HCT116 (cell line): ENCODE data around the gene KCNJ16. TPM values are rescaled to one million over a fixed set of nuclear protein-coding genes. Genes with fewer than 3 reads are reported as not detected.

Experiments
- ATAC-seq: fragments of 200-7000 bp; cut with Tn5 transposase; 2 replicates; pipeline ENCODE4 v1.9.1; 2020; ENCODE audit warnings: mild to moderate bottlenecking, moderate library complexity
- BruUV-seq: library from RNA; stranded (reverse); fragments of 400-500 nt; replicated peaks from 2 replicates; lab custom pipeline; 2021; lab: Mats Ljungman, UMichigan
- CTCF ChIA-PET: fragments of 300-600 bp; sonication (Branson Sonifier 250); formaldehyde crosslinking; loops from one replicate; lab custom pipeline; 2021; ENCODE audit warnings: antibody characterized with exemption; lab: Charles Lee
- POLR2A ChIA-PET: fragments of 300-600, 350-600 bp; sonication (Branson Sonifier 250); formaldehyde crosslinking; loops from one replicate; lab custom pipeline; 2021; ENCODE audit warnings: antibody characterized with exemption; lab: Charles Lee
- RAD21 ChIA-PET, 2 experiments: fragments of 300-600 bp; sonication (Branson Sonifier 250); formaldehyde crosslinking; loops; one replicate each; lab custom pipeline; 2023; ENCODE audit warnings: low total read pairs in 2 of 2; ENCODE audit not compliant: uncharacterized antibody in 2 of 2, unreplicated experiment in 2 of 2, low non-redundant PET in 1 of 2; lab: Charles Lee
- DNase-seq: peaks from one replicate; pipeline ENCODE4 v3.0.0-alpha.2; 2010; ENCODE audit warnings: low read depth, low spot score
- H2AFZ ChIP-seq: fragments of 200-600 bp; shearing (Covaris generic), sonication (generic); 2 replicates; pipeline ENCODE4 v1.6.1; 2017; ENCODE audit warnings: low read depth, mixed run types, mixed read lengths, antibody characterized with exemption, low read length; ENCODE audit not compliant: poor library complexity, severe bottlenecking
- H3K27ac ChIP-seq: 2 replicates; pipeline ENCODE4 v1.5.1; 2012; ENCODE audit warnings: low read depth, low read length
- H3K27me3 ChIP-seq: fragments of 200-600 bp; sonication (generic); 2 replicates; pipeline ENCODE4 v1.6.1; 2016; ENCODE audit warnings: mixed run types, low read length, mixed read lengths; ENCODE audit not compliant: insufficient read depth
- H3K36me3 ChIP-seq, 2 experiments: fragments of 200-500 bp in 1 of 2; fragments of 200-600 bp in 1 of 2; sonication (Bioruptor generic) in 1 of 2; sonication (generic) in 1 of 2; 2 replicates each; pipeline versions ENCODE4 v1.5.1 to v1.6.1; 2014 to 2016; ENCODE audit warnings: low read length in 2 of 2, inconsistent platforms in 1 of 2, mixed read lengths in 1 of 2, mixed run types in 1 of 2; ENCODE audit not compliant: insufficient read depth in 2 of 2, control insufficient read depth in 1 of 2
- H3K4me1 ChIP-seq, 2 experiments: fragments of 200-600 bp in 1 of 2; sonication (generic) in 1 of 2; 2 replicates each; pipeline versions ENCODE4 v1.5.1 to v1.6.1; 2012 to 2017; ENCODE audit warnings: low read length in 2 of 2, inconsistent platforms in 1 of 2, mild to moderate bottlenecking in 1 of 2, mixed read lengths in 1 of 2, mixed run types in 1 of 2, moderate library complexity in 1 of 2; ENCODE audit not compliant: insufficient read depth in 2 of 2, control insufficient read depth in 1 of 2
- H3K4me2 ChIP-seq: fragments of 200-600 bp; sonication (generic); 2 replicates; pipeline ENCODE4 v1.6.1; 2017; ENCODE audit warnings: mixed run types, low read length, mixed read lengths
- H3K4me3 ChIP-seq, 2 experiments: fragments of 200-600 bp in 1 of 2; sonication (generic) in 1 of 2; replicated peaks in 1 of 2; 2 replicates each; pipeline ENCODE4 v1.5.1; 2011 to 2016; ENCODE audit warnings: low read length in 2 of 2, control low read depth in 1 of 2, low read depth in 1 of 2, mild to moderate bottlenecking in 1 of 2, mixed read lengths in 1 of 2, mixed run types in 1 of 2
- H3K79me2 ChIP-seq: fragments of 200-600 bp; sonication (generic); 2 replicates; pipeline ENCODE4 v1.6.1; 2017; ENCODE audit warnings: mild to moderate bottlenecking, mixed run types, low read length, moderate library complexity, mixed read lengths; ENCODE audit not compliant: insufficient read depth
- H3K9ac ChIP-seq: fragments of 200-600 bp; sonication (generic); 2 replicates; pipeline ENCODE4 v1.6.1; 2016; ENCODE audit warnings: low read length, mixed read lengths
- H3K9me2 ChIP-seq: fragments of 200-600 bp; sonication (generic), shearing (Covaris generic); 2 replicates; pipeline ENCODE4 v1.6.1; 2017; ENCODE audit warnings: mixed run types, mild to moderate bottlenecking, moderate library complexity; ENCODE audit not compliant: insufficient read depth
- H3K9me3 ChIP-seq, 2 experiments: fragments of 200-500 bp in 1 of 2; fragments of 200-600 bp in 1 of 2; sonication (Bioruptor generic) in 1 of 2; sonication (generic) in 1 of 2; 2 replicates each; pipeline ENCODE4 v1.6.1; 2014 to 2017; ENCODE audit warnings: low read length in 2 of 2, mixed read lengths in 2 of 2, inconsistent platforms in 1 of 2, low read depth in 1 of 2, mild to moderate bottlenecking in 1 of 2, mixed run types in 1 of 2, moderate library complexity in 1 of 2; ENCODE audit not compliant: control insufficient read depth in 1 of 2, insufficient read depth in 1 of 2
- H4K20me1 ChIP-seq: fragments of 200-600 bp; sonication (generic), shearing (Covaris generic); 2 replicates; pipeline ENCODE4 v1.6.1; 2017; ENCODE audit warnings: mixed run types, mild to moderate bottlenecking, moderate library complexity; ENCODE audit not compliant: insufficient read depth
- ATF3 ChIP-seq: IDR thresholded peaks from 2 replicates; pipeline ENCODE4 v1.6.1; 2012
- ELF1 ChIP-seq: IDR thresholded peaks from 2 replicates; pipeline ENCODE4 v1.6.1; 2012; ENCODE audit warnings: low read depth, borderline replicate concordance
- EZH2phosphoT487 ChIP-seq: fragments of 200-600 bp; IDR thresholded peaks from 2 replicates; pipeline ENCODE4 v1.6.1; 2018; ENCODE audit warnings: antibody characterized with exemption, borderline replicate concordance
- POLR2A ChIP-seq: IDR thresholded peaks from 2 replicates; pipeline ENCODE4 v1.7.0; 2011; ENCODE audit warnings: borderline replicate concordance; ENCODE audit not compliant: insufficient read depth, insufficient read length; ENCODE audit errors: extremely low read depth
- RAD21 ChIP-seq: IDR thresholded peaks from 2 replicates; pipeline ENCODE4 v1.6.1; 2012; ENCODE audit warnings: low read depth, mild to moderate bottlenecking
- SP1 ChIP-seq: IDR thresholded peaks from 2 replicates; pipeline ENCODE4 v1.6.1; 2012; ENCODE audit warnings: low read depth
- SRF ChIP-seq: IDR thresholded peaks from 2 replicates; pipeline ENCODE4 v1.6.1; 2012; ENCODE audit warnings: low read depth
- TCF7L2 ChIP-seq: IDR thresholded peaks from 2 replicates; pipeline ENCODE4 v1.7.0; 2011; ENCODE audit warnings: borderline replicate concordance, inconsistent platforms; ENCODE audit not compliant: insufficient read depth, insufficient read length; ENCODE audit errors: extremely low read depth
- YY1 ChIP-seq: IDR thresholded peaks from 2 replicates; pipeline ENCODE4 v1.6.1; 2011; ENCODE audit warnings: low read length, low read depth, moderate library complexity, mild to moderate bottlenecking; ENCODE audit not compliant: insufficient replicate concordance; ENCODE audit errors: extremely low read depth
- ZBTB33 ChIP-seq: IDR thresholded peaks from 2 replicates; pipeline ENCODE4 v1.6.1; 2011; ENCODE audit warnings: mild to moderate bottlenecking, low read length, moderate library complexity; ENCODE audit not compliant: insufficient replicate concordance; ENCODE audit errors: extremely low read depth
- intact Hi-C: fragments of 100-400 bp; cut with micrococcal nuclease; formaldehyde crosslinking; loops from 2 replicates; pipeline ENCODE4 v1.10.0; 2022
- total RNA-seq: library from RNA; stranded (reverse); gene quantifications from one replicate; pipeline ENCODE4 v1.2.1, GENCODE V29; 2021; ENCODE audit not compliant: unreplicated experiment
- TF ChIP-seq, protein P1 (sequence below): IDR thresholded peaks from 2 replicates; pipeline ENCODE4 v1.6.1; 2012; ENCODE audit warnings: low read depth

KCNJ16 gene
- total RNA-seq, 1 experiment from 2014 or later = not detected

GRCh38 chr17:70105641-70106040 is 30.6 kb downstream of the KCNJ16 start:
- no peak for ATAC-seq
- RAD21 ChIA-PET = no interaction called here
- Histone ChIP-seq H3K4me1 (no peaks in the 10 kb centered on the region), H3K9me3 (peaks cover 3 to 8% of the 10 kb centered on the region in 2 experiments; a peak in 2 of 4 replicates), H3K36me3 (no peaks in the 10 kb centered on the region), H3K27me3 (no peaks in the 10 kb centered on the region), H3K79me2 (no peaks in the 10 kb centered on the region), H3K9ac (no peak overlapping the region), H3K4me3 (no peak overlapping the region), H3K27ac (no peak overlapping the region), H4K20me1 (no peaks in the 10 kb centered on the region), H3K4me2 (no peak overlapping the region), H2AFZ (no peak overlapping the region), H3K9me2 (no peaks in the 10 kb centered on the region)
- POLR2A ChIA-PET = no interaction called here
- intact Hi-C loops = no loop called here
- CTCF ChIA-PET = no interaction called here
- no TSS peak for BruUV-seq
- no peak for TF ChIP-seq SRF
- TF ChIP-seq YY1 = no peak
- no peak for TF ChIP-seq TCF7L2
- no peak for TF ChIP-seq ATF3
- no peak for TF ChIP-seq EZH2phosphoT487
- TF ChIP-seq, protein P1, sequence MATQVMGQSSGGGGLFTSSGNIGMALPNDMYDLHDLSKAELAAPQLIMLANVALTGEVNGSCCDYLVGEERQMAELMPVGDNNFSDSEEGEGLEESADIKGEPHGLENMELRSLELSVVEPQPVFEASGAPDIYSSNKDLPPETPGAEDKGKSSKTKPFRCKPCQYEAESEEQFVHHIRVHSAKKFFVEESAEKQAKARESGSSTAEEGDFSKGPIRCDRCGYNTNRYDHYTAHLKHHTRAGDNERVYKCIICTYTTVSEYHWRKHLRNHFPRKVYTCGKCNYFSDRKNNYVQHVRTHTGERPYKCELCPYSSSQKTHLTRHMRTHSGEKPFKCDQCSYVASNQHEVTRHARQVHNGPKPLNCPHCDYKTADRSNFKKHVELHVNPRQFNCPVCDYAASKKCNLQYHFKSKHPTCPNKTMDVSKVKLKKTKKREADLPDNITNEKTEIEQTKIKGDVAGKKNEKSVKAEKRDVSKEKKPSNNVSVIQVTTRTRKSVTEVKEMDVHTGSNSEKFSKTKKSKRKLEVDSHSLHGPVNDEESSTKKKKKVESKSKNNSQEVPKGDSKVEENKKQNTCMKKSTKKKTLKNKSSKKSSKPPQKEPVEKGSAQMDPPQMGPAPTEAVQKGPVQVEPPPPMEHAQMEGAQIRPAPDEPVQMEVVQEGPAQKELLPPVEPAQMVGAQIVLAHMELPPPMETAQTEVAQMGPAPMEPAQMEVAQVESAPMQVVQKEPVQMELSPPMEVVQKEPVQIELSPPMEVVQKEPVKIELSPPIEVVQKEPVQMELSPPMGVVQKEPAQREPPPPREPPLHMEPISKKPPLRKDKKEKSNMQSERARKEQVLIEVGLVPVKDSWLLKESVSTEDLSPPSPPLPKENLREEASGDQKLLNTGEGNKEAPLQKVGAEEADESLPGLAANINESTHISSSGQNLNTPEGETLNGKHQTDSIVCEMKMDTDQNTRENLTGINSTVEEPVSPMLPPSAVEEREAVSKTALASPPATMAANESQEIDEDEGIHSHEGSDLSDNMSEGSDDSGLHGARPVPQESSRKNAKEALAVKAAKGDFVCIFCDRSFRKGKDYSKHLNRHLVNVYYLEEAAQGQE = no peak
- TF ChIP-seq RAD21 = no peak
- TF ChIP-seq ZBTB33 = no peak
- no peak for TF ChIP-seq POLR2A
- no peak for TF ChIP-seq SP1
- no peak for TF ChIP-seq ELF1
- no peak for DNase-seq
